MCF 10A (cell line): ENCODE measurements around the gene GLIS2. TPM values are rescaled to one million over a fixed set of nuclear protein-coding genes. Genes with fewer than 3 reads are reported as not detected.

Experiments used
- BruUV-seq: library from RNA; stranded (reverse); fragments of 400-500 nt; replicated peaks from 2 replicates; lab custom pipeline; 2021; lab: Mats Ljungman, UMichigan
- CTCF ChIA-PET: fragments of 300-600 bp; sonication (Branson Sonifier 250); formaldehyde crosslinking; extraction: SDS; loops from one replicate; lab custom pipeline; 2021; ENCODE audit warnings: antibody characterized with exemption, inconsistent platforms; lab: Yijun Ruan, JAX
- POLR2A ChIA-PET: fragments of 300-600, 350-650 bp; sonication (Branson Sonifier 250); formaldehyde crosslinking; extraction: SDS; loops from one replicate; lab custom pipeline; 2020; ENCODE audit warnings: antibody characterized with exemption, inconsistent platforms; lab: Yijun Ruan, JAX
- DNase-seq: peaks from one replicate; pipeline ENCODE4 v3.0.0-alpha.2; 2018; ENCODE audit not compliant: unreplicated experiment
- H3K27ac Mint-ChIP-seq: one replicate; pipeline ENCODE4 v1.8.0; 2022; ENCODE audit warnings: mild to moderate bottlenecking, low read depth, mixed read lengths; ENCODE audit not compliant: unreplicated experiment
- H3K27me3 Mint-ChIP-seq: one replicate; pipeline ENCODE4 v1.8.0; 2022; ENCODE audit warnings: mixed read lengths; ENCODE audit not compliant: insufficient read depth, unreplicated experiment
- H3K36me3 Mint-ChIP-seq: one replicate; pipeline ENCODE4 v1.8.0; 2022; ENCODE audit warnings: mild to moderate bottlenecking, moderate library complexity, mixed read lengths; ENCODE audit not compliant: insufficient read depth, unreplicated experiment
- H3K4me1 Mint-ChIP-seq: one replicate; pipeline ENCODE4 v1.8.0; 2022; ENCODE audit warnings: mixed read lengths; ENCODE audit not compliant: insufficient read depth, unreplicated experiment
- H3K4me3 Mint-ChIP-seq: one replicate; pipeline ENCODE4 v1.8.0; 2022; ENCODE audit warnings: mild to moderate bottlenecking, moderate library complexity, mixed read lengths; ENCODE audit not compliant: unreplicated experiment
- H3K9me3 Mint-ChIP-seq: one replicate; pipeline ENCODE4 v1.8.0; 2022; ENCODE audit warnings: mixed read lengths; ENCODE audit not compliant: unreplicated experiment
- intact Hi-C: fragments of 100-400 bp; cut with micrococcal nuclease; formaldehyde crosslinking; loops from 2 replicates; pipeline ENCODE4 v1.14.1; 2022
- total RNA-seq: library from RNA; stranded (reverse); gene quantifications from 2 replicates; pipeline ENCODE4 v1.2.3, GENCODE V29; 2022
- TF ChIP-seq, protein P1 (sequence below): fragments of 200-600 bp; IDR thresholded peaks from one replicate; pipeline ENCODE4 v1.8.0; 2022; ENCODE audit warnings: antibody characterized with exemption, mild to moderate bottlenecking; ENCODE audit not compliant: unreplicated experiment

The GLIS2 gene
- total RNA-seq, 1 experiment from 2014 or later, result 14.7 TPM

DNA sequence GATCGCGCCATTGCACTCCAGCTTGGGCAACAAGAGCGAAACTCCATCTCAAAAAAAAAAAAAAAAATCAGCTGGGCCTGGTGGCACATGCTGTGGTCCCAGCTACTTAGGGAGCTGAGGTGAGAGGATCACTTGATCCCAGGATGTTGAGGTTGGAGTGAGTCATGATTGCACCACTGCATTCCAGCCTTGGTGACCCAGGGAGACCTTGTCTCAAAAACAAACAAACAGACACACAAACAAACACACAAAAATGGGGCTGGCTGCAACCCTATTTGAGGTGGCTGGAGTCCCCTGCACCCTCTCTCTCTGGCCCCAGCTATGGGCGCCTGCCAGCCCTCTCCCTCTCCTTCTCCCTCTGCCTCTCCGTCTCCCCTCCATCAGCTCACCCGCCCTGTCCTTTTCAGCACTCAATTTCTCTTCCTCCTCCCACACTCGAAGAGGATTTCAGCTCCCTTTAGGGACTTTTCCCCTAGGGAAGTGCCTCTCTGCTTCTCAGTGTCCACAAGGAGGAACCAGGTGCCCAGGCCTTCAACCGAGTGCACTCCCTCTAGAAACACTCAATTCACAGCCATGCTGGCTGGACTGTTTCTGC is 25.5 kb upstream of the GLIS2 start:
- H3K27ac Mint-ChIP-seq, result peak overlapping the region; percentile 95
- BruUV-seq, result no TSS peak

GRCh38 chr16:4291699-4292098 is 24.2 kb upstream of the GLIS2 start:
- Mint-ChIP-seq H3K4me1 (peaks cover 35% of the 10 kb centered on the region), H3K27ac (peak overlapping the region; percentile 95), H3K9me3 (no peaks in the 10 kb centered on the region), H3K27me3 (no peaks in the 10 kb centered on the region), H3K36me3 (peaks cover 7% of the 10 kb centered on the region), H3K4me3 (no peak overlapping the region)
- DNase-seq, result no peak
- TF ChIP-seq, protein P1, sequence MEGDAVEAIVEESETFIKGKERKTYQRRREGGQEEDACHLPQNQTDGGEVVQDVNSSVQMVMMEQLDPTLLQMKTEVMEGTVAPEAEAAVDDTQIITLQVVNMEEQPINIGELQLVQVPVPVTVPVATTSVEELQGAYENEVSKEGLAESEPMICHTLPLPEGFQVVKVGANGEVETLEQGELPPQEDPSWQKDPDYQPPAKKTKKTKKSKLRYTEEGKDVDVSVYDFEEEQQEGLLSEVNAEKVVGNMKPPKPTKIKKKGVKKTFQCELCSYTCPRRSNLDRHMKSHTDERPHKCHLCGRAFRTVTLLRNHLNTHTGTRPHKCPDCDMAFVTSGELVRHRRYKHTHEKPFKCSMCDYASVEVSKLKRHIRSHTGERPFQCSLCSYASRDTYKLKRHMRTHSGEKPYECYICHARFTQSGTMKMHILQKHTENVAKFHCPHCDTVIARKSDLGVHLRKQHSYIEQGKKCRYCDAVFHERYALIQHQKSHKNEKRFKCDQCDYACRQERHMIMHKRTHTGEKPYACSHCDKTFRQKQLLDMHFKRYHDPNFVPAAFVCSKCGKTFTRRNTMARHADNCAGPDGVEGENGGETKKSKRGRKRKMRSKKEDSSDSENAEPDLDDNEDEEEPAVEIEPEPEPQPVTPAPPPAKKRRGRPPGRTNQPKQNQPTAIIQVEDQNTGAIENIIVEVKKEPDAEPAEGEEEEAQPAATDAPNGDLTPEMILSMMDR, result no peak
- intact Hi-C loops, result loop anchor here (2.0 to 5.0 kb wide), 2 partner anchors 25 to 111 kb away; partner anchors contain the start of gene GLIS2
- no TSS peak for BruUV-seq
- POLR2A ChIA-PET, result interaction anchor here (3.6 kb wide), 1 partner anchor 18 kb away, joined by 34 read pairs; the partner anchor contains the start of gene TFAP4
- CTCF ChIA-PET, result interaction anchor here (3.5 to 4.0 kb wide), 2 partner anchors 39 to 111 kb away, joined by 31 to 94 read pairs; no protein-coding TSS in a partner anchor

More for the DNA sequence above, 25.5 kb upstream of the GLIS2 start:
- Mint-ChIP-seq H3K27me3 (no peaks in the 10 kb centered on the region), H3K4me1 (peaks cover 35% of the 10 kb centered on the region), H3K36me3 (peaks cover 7% of the 10 kb centered on the region), H3K4me3 (no peak overlapping the region), H3K9me3 (no peaks in the 10 kb centered on the region)
- DNase-seq, result peak; percentile 91
- ChIA-PET POLR2A (interaction anchor here (0.6 to 3.6 kb wide), 10 partner anchors 9 to 61 kb away, joined by 3 to 34 read pairs (median 4); partner anchors contain the start of genes PAM16 and TFAP4), CTCF (interaction anchor here (0.5 to 4.0 kb wide), 19 partner anchors 8 to 387 kb away, joined by 3 to 94 read pairs (median 3); no protein-coding TSS in a partner anchor)
- intact Hi-C loops, result loop anchor here (1.0 to 5.0 kb wide), 3 partner anchors 9 to 112 kb away; partner anchors contain the start of gene GLIS2
- TF ChIP-seq, protein P1, result peak; percentile 31

DNA sequence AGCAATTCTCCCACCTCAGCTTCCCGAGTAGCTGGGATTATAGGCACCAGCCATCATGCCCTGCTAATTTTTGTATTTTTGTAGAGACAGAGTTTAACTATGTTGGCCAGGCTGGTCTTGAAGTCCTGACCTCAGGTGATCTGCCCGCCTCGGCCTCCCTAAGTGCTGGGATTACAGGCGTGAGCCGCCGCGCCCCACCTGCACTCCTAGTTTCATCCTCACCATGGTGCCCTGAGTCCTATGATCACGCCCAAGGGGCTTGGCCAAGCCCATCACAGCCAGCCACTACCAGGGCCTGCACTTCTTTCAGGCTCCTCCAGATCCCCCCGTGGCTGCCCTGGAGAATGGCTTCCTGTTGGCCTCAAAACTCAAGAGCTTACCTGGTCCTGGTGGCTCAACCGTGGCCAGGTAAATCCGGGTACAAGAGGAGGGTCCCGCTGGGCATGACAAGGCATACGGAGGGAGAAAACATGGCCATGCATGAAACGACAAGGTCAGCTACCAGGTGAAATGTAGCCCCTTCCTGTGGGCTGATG is 22.6 kb upstream of the GLIS2 start:
- POLR2A ChIA-PET, result interaction anchor here (0.5 to 0.6 kb wide), 2 partner anchors 64 to 1411 kb away, joined by 3 read pairs; no protein-coding TSS in a partner anchor
- no peaks in the 10 kb centered on the region for H3K9me3 Mint-ChIP-seq
- no peak for DNase-seq
- TF ChIP-seq, protein P1, result no peak
- H3K4me1 Mint-ChIP-seq, result peaks cover 29% of the 10 kb centered on the region
- BruUV-seq, result no TSS peak
- H3K4me3 Mint-ChIP-seq, result no peak overlapping the region
- intact Hi-C loops, result loop anchor here (5.0 kb wide), 1 partner anchor 109 kb away; no protein-coding TSS in a partner anchor
- peak overlapping the region; percentile 84 for H3K27ac Mint-ChIP-seq
- CTCF ChIA-PET, result interaction anchor here (0.6 to 1.5 kb wide), 4 partner anchors 28 to 92 kb away, joined by 3 to 4 read pairs (median 3); no protein-coding TSS in a partner anchor
- no peaks in the 10 kb centered on the region for H3K27me3 Mint-ChIP-seq
- H3K36me3 Mint-ChIP-seq, result peaks cover 7% of the 10 kb centered on the region
